HG02759 (cell line): ENCODE results near the gene OR2T6.
"Not testable (repeated sequence)": the region's sequence is repeated elsewhere in the genome, so short reads cannot be mapped to it uniquely, and the experiment has no call there.

Source experiments
- ATAC-seq: cut with Tn5 transposase; IDR thresholded peaks from one replicate; pipeline ENCODE4 v1.9.1; 2021; ENCODE audit warnings: mild to moderate bottlenecking, moderate library complexity; ENCODE audit not compliant: unreplicated experiment

OR2T6 gene

GRCh38 chr1:248375446-248375845 lies at the start of gene OR2T6:
Gene OR2T6, plus strand, starts transcription at chr1:248375746. Its CDS starts 11,863 bp downstream, at chr1:248387609.
- ATAC-seq: no peak

DNA sequence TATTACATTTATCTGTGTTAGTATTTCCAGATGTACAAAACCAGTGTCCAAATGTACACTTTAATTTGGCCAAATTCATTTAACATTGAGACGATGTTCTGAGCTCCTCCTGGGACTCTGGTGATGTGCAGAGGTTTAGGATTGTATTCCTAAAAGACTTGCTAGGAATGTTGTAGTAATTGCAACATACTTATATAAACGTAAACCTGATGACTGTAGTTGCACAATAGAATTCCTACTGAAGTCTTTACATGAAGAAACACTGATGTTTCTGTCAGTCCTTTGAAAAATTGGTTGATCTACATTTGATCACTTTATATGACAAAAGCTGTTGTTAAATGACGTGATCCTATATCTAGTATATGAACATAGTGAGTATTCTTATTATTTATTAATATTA lies 32.1 kb upstream of the OR2T6 start:
- ATAC-seq: no peak

DNA sequence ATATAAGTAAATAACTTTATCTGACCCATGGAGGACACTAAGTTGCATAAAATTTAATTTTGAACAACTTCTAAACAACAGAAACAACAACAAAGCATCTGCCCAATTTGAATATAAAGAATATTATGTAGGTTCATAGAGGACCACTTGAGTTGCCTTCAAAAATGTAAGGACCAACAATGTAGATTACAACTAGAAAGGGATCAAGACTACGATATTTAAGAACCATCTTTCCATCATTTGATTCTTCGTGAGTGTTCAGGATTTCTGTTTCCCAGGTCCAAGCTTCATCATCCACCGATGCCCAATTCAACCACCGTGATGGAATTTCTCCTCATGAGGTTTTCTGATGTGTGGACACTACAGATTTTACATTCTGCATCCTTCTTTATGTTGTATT lies 27.1 kb upstream of the OR2T6 start, which contains the start of gene OR14C36:
TSS of gene OR14C36 (plus strand) at position 301 of the 400 bp plus-strand sequence. CDS start at position 301, 0 bp downstream.
- no peak for ATAC-seq

- ATAC-seq: no peak
These were observed 16.1 kb upstream of the OR2T6 start for GRCh38 chr1:248359415-248359814.

DNA sequence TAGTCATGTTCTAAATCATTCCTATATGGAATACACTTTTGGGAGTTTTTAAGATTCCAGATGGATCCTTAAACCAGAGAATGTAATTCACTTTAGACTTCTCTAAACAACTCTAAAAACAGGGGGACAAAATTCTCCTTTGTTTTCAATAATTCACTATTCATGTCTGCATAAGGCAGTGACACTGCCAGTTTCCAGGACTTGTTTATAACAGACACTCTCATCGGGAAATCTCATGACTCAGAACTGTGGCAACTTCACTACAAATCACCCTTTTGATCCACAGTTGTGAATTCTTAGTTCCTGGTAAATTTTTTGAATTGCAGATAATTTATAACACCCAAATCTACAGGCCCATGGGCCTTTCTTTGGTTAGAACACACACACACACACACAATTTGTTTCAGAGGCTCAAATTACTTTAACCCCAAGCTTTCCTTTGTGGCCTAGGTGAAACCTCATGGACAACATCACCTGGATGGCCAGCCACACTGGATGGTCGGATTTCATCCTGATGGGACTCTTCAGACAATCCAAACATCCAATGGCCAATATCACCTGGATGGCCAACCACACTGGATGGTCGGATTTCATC lies 14.3 kb upstream of the OR2T6 start, which contains the start of gene OR2T4:
TSS of gene OR2T4 (plus strand) at position 545 of the 595 bp plus-strand sequence. CDS start at position 545, 0 bp downstream.
- no peak for ATAC-seq

GRCh38 chr1:248366609-248367008 lies 8.9 kb upstream of the OR2T6 start:
- ATAC-seq: no peak

DNA sequence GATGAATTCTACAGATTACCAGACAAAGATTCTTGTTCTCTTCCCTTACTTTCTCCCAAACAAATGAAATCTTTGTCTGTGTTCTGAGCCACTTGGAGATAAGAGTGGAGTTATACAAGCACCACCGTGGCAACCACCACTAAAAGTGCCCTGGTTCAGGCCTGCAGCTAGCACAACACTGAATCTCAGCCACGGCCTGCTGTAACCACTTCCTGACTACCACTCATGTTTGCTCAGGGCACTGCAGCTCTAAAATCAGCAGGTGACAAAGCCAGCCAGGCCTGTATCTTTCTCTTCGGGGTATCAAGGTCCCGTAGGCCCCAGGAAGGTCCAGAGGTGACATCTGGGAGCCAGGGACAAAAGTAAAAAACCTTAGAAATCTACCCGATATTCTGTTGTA lies 3.2 kb upstream of the OR2T6 start:
- ATAC-seq: no peak

DNA sequence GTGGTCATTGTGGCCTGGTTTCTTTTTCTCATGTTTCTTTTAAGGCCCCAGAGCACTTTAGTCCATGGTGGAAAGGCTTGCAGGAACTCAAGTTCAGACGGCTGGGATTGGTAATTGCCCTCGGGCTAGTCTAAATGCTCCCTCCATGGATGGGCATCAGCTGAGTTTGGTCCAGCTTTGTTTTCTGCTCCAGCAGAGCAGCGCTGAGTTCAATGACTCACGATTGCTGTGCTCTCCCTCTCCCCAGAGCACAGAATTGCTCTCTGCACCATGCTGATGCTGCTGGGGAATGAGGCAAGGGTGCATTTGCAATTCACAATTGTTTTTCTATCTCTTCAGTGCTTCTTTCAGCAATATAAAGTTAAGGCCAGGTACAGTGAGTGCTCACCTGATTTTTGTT lies 1.8 kb upstream of the OR2T6 start:
- ATAC-seq: no peak

DNA sequence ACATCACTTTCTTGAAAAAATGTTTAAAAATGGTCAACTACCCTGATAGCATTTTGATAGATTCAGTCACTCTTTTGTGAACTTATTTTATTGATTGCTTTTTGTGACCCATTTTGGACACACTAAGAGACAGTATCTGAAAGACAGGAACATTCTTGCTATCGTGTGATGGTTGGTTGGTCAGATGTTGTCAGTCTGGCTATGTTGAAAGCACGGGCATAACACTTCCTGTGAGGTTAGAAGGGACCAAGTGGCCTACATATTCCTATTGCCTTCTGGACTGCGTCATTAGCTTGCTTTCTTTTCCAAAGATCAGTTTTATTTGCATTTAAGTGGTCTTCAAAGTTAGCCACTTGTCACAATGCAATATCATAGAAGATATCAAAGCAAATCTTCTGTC lies 1.4 kb downstream of the OR2T6 start:
- no peak for ATAC-seq

DNA sequence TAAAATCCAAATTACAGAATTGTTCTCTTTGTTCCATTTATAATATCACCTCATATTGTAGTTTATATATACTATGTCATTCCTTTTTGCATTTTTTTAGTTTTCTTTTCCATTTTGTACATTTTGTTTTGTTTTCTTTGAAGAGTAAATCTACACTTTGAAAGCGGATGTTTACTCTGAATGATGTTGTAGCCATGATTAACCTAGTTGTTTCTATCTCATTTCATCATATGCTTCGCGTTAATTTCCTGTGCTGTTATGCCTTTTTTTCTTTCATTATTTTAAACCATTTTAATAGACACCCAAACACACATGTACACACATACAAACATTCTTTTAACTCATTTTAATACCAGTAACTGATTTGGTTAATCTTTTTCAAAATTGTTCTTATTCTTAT lies 5.3 kb downstream of the OR2T6 start:
- no peak for ATAC-seq

DNA sequence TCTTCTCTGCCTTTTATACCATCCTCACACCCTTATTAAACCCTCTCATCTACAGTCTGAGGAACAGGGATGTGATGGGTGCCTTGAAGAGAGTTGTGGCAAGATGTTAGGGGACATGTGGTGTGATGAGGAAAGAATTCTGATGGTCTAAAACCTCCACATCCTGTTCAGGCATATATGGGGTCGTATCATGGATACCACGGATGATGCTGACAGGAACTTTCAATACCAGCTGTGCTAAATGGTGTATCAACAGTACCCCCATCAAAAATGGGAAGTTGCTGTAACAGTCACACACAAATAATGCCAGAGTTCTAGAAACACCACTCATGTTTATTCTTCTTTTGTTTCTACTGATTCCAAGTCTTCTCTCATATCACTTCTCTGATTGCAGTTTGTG lies 12.9 kb downstream of the OR2T6 start:
- ATAC-seq: no peak

DNA sequence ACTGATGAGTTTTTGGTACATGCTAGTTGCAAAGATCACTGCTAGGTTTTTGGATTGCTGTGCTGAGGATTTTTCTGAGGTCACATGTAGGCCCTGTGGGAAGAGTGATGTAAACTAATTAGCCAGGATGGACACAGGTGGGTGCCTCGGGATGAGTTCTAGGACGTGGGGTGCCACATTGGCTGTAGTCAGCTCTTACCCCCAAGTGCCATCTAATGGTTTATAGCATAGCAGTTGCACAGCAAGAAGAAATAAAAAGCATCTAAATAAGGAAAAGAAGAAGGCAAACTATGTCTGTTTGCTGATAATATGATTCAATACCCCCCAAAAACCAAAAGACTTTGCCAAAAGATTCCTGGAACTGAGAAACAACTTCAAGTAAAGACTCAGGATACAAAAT lies 17.5 kb downstream of the OR2T6 start:
- ATAC-seq: no peak

DNA sequence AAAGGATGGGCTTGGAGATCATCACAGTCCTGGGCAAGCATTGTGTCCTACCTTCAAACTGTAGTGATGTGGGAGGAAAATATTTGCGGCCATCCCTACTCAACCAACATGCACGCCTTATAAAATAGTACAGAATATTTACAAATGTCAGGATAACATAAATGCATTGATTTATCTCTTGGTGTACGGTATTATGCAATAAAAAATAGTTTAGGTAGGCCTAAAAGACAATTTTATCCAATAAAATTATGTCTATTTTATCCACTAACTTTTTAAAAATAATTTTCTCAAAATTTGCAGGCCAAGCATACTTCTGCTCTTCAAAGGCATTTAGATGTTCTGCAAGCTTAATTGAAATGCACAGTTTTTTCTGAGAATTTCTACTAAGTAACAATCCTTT lies 27.2 kb downstream of the OR2T6 start, which contains the start of gene OR2T1:
TSS of gene OR2T1 (plus strand) at position 301 of the 400 bp plus-strand sequence. CDS start 3,100 bp downstream, outside the sequence.
- no peak for ATAC-seq

- no peak for ATAC-seq
These were observed 28.5 kb downstream of the OR2T6 start for GRCh38 chr1:248404024-248404423.

DNA sequence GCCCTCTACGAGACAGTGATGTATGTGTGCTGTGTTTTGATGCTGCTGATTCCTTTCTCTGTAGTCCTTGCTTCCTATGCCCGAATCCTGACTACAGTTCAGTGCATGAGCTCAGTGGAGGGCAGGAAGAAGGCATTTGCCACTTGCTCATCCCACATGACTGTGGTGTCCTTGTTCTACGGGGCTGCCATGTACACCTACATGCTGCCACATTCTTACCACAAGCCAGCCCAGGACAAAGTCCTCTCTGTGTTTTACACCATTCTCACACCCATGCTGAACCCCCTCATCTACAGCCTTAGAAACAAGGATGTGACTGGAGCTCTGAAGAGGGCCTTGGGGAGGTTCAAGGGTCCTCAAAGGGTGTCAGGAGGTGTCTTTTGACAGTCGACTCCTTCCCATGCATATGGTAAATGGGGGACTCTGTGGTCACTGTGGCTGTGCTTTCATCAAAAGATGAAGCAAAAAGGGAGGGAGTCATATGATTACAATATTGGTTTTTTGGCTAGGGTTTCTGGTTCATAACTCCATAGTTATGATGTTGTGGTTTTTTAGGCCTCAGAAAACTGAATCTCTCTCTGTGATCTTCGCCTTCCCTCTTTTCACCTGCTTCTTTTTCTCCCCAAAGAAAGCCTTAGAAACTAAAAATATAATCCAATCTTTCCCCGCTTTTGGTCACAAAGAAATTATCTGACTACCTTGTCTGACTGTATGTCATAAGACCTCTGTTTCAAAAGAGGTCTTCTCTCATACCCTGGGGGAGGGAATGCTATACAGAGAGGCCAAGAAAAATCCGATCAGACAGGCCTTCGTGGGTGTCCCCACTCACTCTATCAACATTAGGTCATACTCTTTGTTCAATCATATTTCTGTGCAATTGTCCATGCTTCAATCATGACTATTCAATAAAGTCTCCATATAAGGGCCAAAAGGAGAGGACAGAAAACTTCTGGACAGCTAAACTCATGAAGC lies 31.5 kb downstream of the OR2T6 start:
- ATAC-seq: no peak

- no peak for ATAC-seq
These were observed 40.7 kb downstream of the OR2T6 start for GRCh38 chr1:248416226-248416625.

DNA sequence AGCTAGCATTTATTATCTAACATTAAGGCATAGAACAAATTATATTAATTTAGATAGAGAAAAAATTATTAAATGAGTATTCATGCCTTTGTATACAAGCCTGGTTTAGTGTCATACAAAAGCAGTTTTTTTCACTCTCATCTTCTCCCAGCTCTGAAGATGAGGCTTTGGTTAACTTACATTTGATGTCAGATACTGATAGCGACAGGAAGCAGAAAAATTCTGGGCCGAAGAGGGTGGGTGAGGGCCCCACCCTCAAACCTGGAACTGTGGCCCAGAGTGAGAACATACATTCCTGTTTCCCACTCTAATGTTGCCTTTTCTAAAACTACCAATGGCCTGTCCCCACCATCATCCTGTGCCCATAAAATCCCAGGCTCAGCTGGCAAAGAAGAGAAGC lies 42.3 kb downstream of the OR2T6 start:
- ATAC-seq: no peak

- ATAC-seq: no peak
These were observed 45.8 kb downstream of the OR2T6 start for GRCh38 chr1:248421384-248421783.

GRCh38 chr1:248427526-248428191 lies 52.1 kb downstream of the OR2T6 start:
- peak; percentile 65 for ATAC-seq

- ATAC-seq: peak; percentile 93
These were observed 52.6 kb downstream of the OR2T6 start for GRCh38 chr1:248428192-248428533.

DNA sequence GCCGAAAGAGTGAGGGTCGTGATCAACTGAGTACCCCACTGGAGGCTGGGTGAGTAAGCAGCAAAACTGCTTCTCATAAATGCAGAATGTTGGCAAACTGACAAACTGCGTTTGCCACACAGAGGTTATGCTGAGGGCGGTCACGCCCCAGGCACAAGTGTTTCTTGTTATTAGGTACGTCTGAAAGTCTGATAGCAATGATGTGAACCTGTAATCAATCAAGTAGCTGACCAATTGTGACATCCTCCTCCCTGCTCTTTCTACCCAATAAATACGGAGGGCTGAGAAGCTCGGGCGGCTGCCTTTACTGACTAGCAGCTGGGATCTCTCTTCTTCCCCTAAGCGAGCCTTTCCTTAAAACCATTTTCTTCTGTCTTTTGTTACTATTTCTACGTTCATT lies 56.1 kb downstream of the OR2T6 start:
- not testable (repeated sequence) for ATAC-seq
